GM21825 (cell line): ENCODE results near the gene JAM2.
"Not testable (repeated sequence)": the region's sequence is repeated elsewhere in the genome, so short reads cannot be mapped to it uniquely, and the experiment has no call there.

Experiments
- ATAC-seq: cut with Tn5 transposase; IDR thresholded peaks from one replicate; pipeline ENCODE4 v1.9.1; 2021; ENCODE audit warnings: mild to moderate bottlenecking, moderate library complexity; ENCODE audit not compliant: unreplicated experiment

The JAM2 gene

DNA sequence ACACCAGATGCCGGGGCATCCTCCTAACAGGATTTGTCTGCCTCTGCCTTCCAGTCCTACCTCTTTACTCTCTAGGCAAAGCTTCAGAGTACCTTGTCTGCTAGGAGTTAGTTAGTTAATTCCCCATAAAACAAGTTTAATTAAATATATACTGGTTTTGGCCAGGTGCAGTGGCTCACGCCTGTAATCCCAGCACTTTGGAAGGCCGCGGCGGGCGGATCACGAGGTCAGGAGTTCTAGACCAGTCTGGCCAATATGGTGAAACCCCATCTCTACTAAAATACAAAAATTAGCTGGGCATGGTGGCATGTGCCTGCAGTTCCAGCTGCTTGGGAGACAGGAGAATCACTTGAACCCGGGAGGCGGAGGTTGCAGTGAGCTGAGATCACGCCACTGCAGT is 75.0 kb downstream of the JAM2 start:
- ATAC-seq, result not testable (repeated sequence)

GRCh38 chr21:25717491-25718147 is 78.6 kb downstream of the JAM2 start:
- ATAC-seq, result no peak

- no peak for ATAC-seq
These were observed 82.9 kb downstream of the JAM2 start for GRCh38 chr21:25721987-25722386.

GRCh38 chr21:25722631-25723030 is 83.6 kb downstream of the JAM2 start:
- ATAC-seq, result no peak

- ATAC-seq, result no peak
These were observed 93.2 kb downstream of the JAM2 start for GRCh38 chr21:25732091-25732760.

GRCh38 chr21:25733859-25734653 is 95.0 kb downstream of the JAM2 start:
- peak; percentile 2 for ATAC-seq

DNA sequence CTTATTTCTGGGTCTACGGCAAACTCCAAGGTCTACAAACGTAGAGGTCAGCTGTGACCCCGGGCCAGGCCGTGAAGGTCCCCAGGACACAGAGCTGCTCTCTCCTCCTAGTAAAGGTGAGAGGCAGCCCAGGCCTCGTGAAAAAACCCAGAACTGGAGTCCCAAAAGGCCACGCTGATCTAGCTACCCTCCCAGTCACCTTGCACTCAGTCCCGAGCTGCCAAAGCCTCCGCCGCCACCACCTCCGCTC is 95.5 kb downstream of the JAM2 start:
- no peak for ATAC-seq

GRCh38 chr21:25734904-25735645 is 96.0 kb downstream of the JAM2 start, which contains the start of the genes ATP5PF and GABPA:
Gene ATP5PF, minus strand, starts transcription at chr21:25734904. Its CDS starts 5,110 bp downstream, at chr21:25729794.
Gene GABPA, plus strand, starts transcription at chr21:25734972. Its CDS starts 6,627 bp downstream, at chr21:25741599.
- peak; percentile 87 for ATAC-seq

- peak; percentile 21 for ATAC-seq
These were observed 96.9 kb downstream of the JAM2 start for GRCh38 chr21:25735646-25736597.

GRCh38 chr21:25737421-25737820 is 98.4 kb downstream of the JAM2 start:
- ATAC-seq, result no peak

GRCh38 chr21:25742900-25743299 is 103.8 kb downstream of the JAM2 start:
- no peak for ATAC-seq

DNA sequence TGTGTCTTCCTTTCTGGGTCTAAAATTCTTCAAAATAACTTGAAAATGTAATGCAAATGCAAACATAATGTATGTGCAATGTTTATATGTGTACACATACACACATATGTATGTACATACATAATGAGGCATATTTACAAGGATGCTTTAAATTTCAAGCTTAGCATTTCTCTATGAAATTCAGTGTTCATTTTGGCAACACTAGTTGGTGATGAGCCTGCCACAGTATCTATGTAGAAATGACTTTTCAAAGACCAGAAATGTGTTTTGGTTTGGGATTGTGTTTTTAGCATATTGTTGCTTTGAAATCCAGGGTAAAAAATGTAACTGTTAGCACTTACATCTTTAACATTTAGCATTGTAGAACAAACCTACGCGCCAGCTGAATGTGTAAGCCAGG is 105.8 kb downstream of the JAM2 start:
- no peak for ATAC-seq

DNA sequence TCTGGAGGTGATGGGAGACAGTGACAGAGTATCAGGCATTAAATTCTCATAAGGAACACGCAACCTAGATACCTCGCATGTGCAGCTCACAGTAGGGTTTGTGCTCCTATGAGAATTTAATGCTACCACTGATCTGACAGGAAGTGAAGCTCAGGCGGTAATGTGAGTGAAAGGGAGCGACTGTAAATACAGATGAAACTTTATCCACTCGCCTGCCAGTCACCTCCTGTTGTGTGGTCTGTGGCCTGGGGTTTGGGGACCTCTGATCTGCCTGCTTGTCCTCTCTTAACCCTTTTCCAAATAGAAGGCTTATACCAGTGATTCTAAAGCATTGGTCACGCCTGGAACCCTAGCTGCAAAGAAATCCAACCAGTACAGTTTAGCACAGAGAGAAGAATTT is 111.0 kb downstream of the JAM2 start:
- no peak for ATAC-seq

DNA sequence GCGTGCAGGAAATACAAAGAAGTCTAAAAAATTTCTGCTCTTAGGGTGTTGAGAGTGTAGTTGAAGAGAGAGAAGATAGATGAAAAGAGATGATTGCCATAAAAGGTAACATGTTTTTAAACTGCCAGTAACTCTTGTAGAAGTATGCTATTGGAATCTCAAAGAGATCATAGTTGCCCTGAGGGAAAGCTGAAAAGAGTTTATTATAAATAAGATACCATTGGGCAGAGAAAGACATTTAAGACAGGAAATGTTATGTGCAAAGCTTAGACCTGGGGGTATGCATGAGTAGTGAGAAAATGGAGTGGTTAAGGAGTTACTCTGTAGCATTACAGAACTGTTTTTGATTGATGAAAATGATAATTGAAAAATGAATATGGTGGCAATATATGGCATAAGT is 113.4 kb downstream of the JAM2 start:
- ATAC-seq, result no peak

- ATAC-seq, result no peak
These were observed 117.3 kb downstream of the JAM2 start for GRCh38 chr21:25756190-25756932.

DNA sequence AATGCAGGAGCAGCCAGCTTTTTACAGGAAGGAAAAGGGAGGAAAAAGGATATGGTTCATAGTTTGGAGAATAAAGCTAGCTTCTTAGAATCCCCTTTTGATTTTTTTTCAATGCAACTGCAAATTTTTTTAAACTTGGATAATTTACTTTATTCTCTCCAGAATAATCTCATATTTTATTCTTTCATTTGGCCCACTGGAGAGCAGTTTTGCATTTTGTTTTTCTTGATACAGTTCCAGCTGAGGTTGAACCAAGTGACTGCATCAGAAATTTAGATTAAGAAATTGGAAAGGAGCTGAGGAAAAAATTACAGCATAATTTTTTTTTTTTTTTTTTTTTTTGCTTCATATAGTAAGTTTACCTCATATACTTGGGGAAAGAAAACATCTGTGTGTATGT is 118.5 kb downstream of the JAM2 start:
- no peak for ATAC-seq

DNA sequence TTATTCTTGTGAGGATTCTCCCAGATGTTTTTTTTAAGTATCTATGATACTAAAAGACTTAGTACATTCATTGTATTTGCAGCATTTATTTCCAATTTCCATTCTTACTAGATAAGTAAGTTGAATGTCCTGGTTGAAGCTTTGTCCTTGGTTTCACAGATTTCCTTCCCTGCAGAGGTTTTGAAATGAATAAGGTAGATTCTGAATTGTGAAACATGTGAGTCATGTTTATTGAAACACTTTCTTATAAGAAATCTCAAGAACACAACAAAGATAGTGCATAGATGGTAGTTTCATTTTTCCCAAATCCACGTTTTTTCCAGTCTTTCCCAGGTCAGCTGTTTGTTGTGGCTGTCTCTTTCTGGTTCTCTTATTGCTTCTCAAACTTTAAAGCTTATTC is 120.5 kb downstream of the JAM2 start:
- no peak for ATAC-seq

GRCh38 chr21:25760061-25760460 is 121.0 kb downstream of the JAM2 start:
- no peak for ATAC-seq

- no peak for ATAC-seq
These were observed 121.6 kb downstream of the JAM2 start for GRCh38 chr21:25760677-25761076.

DNA sequence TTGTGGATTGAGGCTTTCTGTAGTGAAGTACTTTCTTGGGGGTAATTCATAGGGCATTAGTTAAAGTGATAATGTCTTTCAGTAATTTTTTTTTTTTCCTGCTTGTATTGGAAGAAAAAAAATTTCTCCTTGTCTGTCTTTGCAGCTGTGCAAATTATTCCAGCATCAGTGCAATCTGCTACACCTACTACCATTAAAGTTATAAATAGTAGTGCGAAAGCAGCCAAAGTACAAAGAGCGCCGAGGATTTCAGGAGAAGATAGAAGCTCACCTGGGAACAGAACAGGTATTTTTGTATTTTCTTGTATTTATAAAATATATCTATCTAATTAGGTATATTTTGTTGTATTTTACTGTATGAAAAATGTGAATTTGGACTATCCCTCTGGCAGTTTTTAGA is 125.0 kb downstream of the JAM2 start:
- ATAC-seq, result no peak
